Inflammatory macrophage treated with lipopolysaccharide for 1 hour (primary cell): ENCODE measurements around the gene TSPOAP1.

ENCODE experiments used
- DNase-seq, 2 donors: peaks; one replicate each; pipeline ENCODE4 v3.0.0-alpha.2; 2020 to 2022

The TSPOAP1 gene

DNA sequence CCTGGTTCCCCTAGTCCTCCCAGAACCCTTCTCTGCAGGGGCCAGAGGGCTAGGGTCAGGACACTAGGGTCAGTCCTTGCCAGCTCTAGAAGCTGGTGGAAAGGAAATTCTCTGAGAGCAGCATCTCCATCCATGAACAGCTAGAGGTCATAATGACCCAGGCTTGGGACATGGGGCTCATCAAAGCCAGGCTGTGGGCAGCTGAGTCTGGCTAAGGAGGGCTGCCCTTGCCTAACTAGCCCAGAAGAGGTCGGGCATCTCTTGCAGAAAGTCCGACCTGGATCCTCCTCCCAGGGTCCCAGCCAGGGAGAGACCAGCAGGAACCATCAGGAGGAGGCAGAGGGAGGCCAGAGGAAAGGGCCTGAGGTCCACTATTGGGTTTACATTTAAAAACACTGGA lies 52.2 kb downstream of the TSPOAP1 start:
- no peak for DNase-seq

GRCh38 chr17:58275417-58275816 lies 53.2 kb downstream of the TSPOAP1 start:
- no peak for DNase-seq

DNA sequence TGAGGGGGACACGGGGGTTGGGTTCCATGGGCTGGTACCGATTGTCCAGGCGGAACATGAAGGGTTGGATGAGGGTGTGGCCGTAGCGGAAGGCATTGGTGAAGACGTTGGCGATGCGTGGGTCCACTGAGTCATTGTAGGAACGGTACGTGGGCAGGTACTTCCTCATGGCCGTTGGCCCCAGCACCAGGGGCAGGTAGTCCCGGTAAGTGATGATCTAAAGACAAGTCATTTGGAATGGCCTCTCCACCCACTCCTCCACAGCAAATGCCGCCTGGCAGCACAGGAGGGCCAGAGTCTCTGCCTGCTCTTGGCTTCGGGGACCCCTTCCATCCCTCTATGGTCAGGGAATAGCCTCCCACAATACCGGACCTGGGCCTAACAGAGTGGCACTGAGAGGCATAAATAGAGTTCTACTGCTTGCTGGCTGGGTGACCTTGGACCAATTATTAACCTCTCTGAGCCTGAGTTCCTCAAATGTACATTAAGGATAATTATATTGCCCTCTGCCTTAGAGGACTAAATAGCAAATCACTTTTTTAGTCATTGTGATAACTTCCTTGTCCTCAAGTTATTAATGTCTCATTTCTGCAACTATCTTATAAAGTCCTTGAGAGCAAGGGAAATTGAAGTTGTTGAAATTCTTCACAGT lies 55.0 kb downstream of the TSPOAP1 start:
- DNase-seq: peak; percentile 36 to 62

GRCh38 chr17:58272367-58273280 lies 56.0 kb downstream of the TSPOAP1 start:
- DNase-seq: peak in 1 of 2 donors; percentile 27

GRCh38 chr17:58271216-58271931 lies 57.2 kb downstream of the TSPOAP1 start:
- DNase-seq: peak in 1 of 2 donors; percentile 61

- DNase-seq: no peak
Observed at GRCh38 chr17:58270476-58271215, 57.9 kb downstream of the TSPOAP1 start.

GRCh38 chr17:58269557-58270291 lies 58.9 kb downstream of the TSPOAP1 start:
- no peak for DNase-seq

DNA sequence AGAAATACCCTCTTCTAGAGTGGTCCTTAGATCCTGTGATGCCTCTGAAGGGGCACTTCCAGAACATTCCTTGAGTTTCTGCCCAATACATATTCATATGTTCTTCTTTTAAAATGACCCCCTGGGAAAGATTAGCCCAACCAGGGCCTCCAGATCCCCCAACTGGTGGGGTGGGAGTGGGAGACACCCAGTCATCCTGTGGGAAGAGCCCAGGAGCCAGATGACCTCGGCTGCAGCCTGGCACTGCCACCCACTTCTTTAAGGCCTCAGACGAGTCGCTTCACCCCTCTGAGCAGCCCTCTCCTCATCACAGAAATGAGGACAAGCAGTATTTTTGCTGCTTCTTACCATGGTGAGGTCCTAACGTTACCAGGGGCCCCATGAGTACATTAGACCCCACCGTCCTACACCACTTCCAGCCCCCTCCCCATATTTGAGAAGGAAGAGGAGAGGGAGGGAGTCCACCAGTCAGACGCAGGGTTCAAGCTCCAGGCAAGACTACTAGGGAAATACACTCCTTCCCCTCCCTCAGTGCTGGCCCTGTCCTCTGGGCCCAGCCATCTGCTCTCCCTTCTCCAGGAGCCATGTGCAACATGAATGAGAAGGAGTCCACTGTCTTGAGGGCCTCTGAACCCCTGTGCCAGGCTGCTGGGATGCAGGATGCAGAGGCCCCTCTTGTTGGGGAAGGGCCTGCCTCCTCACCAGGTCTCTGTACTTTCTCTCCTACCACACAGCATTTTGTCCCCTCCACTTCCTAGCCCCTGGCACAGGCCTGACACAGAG lies 59.6 kb downstream of the TSPOAP1 start:
- DNase-seq: no peak

- no peak for DNase-seq
Observed at GRCh38 chr17:58268326-58268725, 60.3 kb downstream of the TSPOAP1 start.

- DNase-seq: no peak
Observed at GRCh38 chr17:58267347-58268324, 61.0 kb downstream of the TSPOAP1 start.

GRCh38 chr17:58265902-58266875 lies 62.4 kb downstream of the TSPOAP1 start:
- DNase-seq: no peak

GRCh38 chr17:58265271-58265670 lies 63.3 kb downstream of the TSPOAP1 start:
- peak; percentile 25 to 35 for DNase-seq

GRCh38 chr17:58264407-58265103 lies 64.0 kb downstream of the TSPOAP1 start:
- DNase-seq: no peak

DNA sequence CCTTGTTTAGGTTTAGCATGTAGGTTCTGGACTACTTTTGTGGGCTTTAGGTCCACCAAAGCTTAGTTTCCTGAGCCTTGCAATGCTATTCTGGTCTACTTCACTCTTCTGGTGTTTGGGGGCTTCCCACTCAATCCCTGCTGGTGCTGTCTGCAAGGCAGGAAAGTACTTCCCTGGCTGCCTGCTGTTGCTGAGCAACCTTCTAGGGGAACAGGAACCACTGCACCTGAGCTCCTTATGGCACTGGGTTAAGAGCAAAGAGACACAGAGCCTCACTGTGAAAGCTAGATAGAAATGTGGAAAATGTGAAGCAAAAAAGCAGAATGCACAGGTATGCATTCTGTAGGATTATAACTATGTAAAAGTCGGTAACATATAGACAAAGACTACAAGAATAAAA lies 64.8 kb downstream of the TSPOAP1 start:
- DNase-seq: no peak

- no peak for DNase-seq
Observed at GRCh38 chr17:58262149-58262548, 66.4 kb downstream of the TSPOAP1 start.

DNA sequence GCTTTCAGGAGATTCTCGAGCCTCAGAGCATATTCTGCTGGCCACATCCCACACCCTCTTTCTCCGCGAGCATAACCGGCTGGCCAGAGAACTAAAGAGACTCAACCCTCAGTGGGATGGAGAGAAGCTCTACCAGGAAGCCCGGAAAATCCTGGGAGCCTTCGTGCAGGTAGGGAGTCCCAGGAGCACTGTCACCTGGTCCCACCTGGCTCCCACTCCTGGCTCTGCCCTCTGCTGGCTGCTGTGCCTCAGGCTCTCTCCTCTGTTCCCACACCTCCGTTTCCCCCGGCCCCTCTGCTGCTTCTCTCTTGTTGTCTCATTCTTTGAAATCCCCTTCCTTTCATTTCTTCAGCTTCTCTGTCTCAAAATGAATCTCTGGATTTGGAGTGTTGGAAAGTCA lies 73.8 kb downstream of the TSPOAP1 start:
- no peak for DNase-seq

GRCh38 chr17:58253082-58253481 lies 75.5 kb downstream of the TSPOAP1 start:
- DNase-seq: no peak

GRCh38 chr17:58252141-58252540 lies 76.5 kb downstream of the TSPOAP1 start:
- no peak for DNase-seq
